T-helper 2 cell (primary cell): ENCODE data around the gene PROC.

ENCODE experiments used
- DNase-seq, 5 experiments: peaks; one replicate each; pipeline versions ENCODE4 v3.0.0 to v3.0.0-alpha.2; 2012 to 2022
- total RNA-seq, 2 donors: gene quantifications; one replicate each; lab custom pipeline; 2026; lab: John Stamatoyannopoulos, UW

Gene PROC
- total RNA-seq: 0 reads per million in 2 donors

DNA sequence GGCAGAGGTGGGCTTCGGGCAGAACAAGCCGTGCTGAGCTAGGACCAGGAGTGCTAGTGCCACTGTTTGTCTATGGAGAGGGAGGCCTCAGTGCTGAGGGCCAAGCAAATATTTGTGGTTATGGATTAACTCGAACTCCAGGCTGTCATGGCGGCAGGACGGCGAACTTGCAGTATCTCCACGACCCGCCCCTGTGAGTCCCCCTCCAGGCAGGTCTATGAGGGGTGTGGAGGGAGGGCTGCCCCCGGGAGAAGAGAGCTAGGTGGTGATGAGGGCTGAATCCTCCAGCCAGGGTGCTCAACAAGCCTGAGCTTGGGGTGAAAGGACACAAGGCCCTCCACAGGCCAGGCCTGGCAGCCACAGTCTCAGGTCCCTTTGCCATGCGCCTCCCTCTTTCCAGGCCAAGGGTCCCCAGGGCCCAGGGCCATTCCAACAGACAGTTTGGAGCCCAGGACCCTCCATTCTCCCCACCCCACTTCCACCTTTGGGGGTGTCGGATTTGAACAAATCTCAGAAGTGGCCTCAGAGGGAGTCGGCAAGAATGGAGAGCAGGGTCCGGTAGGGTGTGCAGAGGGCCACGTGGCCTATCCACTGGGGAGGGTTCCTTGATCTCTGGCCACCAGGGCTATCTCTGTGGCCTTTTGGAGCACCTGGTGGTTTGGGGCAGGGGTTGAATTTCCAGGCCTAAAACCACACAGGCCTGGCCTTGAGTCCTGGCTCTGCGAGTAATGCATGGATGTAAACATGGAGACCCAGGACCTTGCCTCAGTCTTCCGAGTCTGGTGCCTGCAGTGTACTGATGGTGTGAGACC, at the start of gene PROC:
TSS of gene PROC (plus strand) at position 128 of the 812 bp plus-strand sequence. CDS start 1,516 bp downstream, outside the sequence.
- DNase-seq: no peak

DNA sequence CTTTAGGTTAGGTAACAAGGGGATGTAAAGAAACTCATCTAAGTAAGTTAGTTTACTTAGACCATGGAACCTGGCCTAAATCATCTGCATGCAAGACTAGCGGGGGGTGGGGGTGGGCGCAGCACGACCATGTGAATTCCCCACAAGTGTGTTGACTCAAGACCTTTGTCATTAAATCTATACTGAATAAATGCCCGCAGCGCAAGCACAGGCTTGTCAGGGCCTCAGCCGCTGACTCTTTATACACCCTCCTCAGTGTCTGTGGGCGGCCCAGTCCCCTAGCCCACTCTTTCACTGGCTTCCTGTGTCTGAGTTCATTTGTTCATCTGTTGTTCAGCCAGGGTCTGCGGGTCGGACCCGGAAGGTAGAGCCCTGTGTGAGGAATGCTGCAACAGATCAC, 48.2 kb upstream of the PROC start:
- DNase-seq: no peak

GRCh38 chr2:127371037-127371436, 47.2 kb upstream of the PROC start:
- no peak for DNase-seq

GRCh38 chr2:127373362-127374083, 44.7 kb upstream of the PROC start:
- no peak for DNase-seq

DNA sequence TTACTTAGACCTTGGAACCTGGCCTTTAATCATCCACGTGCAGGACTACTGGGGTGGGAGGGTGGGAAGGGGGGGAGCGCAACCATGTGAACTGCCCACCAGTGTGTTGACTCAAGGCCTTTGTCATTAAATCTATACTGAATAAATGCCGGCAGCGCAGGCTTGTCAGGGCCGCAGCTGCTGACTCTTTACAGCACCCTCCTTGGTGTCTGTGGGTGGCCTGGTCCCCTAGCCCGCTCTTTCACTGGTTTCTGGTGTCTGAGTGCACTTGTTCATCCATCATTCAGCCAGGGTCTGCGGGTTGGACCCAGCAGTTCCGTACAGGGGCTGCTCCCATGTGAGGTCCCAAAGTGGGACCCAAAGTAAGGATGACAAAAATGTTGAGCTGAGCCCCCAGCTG, 42.0 kb upstream of the PROC start:
- no peak for DNase-seq

DNA sequence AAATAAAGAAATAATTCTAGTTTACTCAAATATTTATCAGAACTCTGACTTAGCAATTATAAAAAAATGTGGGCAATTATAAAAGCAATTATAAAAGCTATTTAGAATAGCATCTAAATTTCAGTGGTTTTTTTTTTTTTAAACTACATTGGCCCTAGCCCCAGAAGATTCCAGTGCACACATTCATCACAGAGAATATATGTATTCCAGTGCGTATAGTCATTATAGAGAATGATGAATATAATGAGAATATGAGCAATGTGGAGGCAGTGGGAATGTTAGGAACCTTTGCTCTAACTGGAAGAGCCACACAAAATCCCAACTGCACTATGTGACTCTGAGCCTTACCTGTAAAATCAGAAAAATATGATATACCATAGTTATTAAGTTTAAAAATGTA, 41.0 kb upstream of the PROC start:
- DNase-seq: no peak

DNA sequence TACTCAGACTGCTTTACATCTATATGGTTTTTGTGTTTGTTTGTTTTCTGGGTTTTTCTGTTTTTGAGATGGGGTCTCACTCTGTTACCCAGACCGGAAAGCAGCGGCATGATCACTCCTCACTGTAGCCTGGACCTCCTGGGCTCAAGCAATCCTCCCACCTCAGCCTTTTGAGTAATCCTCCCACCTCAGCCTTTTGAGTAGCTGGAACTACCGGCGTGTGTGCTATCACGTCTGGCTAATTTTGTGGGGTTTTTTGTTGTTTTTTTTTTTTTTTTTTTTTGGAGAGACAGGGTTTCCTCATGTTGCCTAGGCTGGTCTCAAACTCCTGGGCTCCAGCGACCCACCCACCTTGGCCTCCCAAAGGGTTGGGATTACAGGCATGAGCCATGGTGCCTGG, 39.5 kb upstream of the PROC start:
- DNase-seq: no peak

GRCh38 chr2:127379712-127380355, 38.4 kb upstream of the PROC start:
- no peak for DNase-seq

DNA sequence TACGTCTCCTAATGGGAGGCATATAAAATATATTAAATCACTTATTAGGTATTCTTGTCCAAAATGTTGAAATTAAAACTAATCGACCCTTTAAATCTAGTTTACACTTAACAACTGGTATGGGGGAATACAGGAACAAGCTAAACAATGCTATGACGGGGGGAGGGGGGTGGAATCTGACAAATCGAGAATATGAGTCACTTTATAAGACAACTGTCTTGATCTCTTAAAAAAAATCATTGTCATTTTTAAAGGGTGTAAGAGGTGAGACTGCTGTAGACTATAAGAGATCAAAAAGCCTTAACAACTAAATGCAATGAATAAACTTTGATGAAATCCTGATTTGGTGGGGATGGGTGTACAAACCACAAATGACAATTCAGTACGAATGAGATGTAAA, 36.5 kb upstream of the PROC start:
- DNase-seq: no peak

DNA sequence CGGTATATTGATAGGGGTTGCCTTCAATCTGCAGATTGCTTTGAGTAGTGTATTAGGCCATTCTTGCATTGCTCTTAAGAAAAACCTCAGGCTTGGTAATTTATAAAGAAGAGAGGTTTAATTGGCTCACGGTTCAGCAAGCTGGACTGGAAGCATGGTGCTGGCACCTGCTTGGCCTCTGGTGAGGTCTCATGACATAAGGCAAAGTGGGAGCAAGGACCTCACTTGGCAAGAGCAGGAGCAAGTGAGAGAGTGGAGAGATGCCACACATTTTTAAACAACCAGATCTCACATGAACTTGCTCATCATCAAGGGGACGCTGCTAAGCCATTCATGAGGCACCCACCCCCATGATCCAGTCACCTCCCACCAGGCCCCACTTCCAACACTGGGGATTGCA, 35.4 kb upstream of the PROC start:
- no peak for DNase-seq

DNA sequence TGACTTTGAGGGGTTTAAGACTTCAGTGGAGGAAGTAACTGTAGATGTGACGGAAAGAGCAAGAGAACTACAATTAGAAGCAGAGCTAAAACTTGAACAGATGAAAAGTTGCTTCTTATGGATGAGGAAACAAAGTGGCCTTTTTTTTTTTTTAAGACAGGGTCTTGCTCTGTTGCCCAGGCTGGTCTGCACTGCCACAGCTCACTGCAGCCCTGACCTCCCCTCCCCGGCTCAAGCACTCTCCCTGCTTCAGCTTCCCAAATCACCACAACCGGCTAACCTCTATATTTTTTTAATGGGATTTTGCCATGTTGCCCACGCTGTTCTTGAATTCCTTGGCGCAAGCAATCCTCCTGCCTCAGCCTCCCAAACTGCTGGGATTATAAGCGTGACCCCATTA, 33.7 kb upstream of the PROC start:
- DNase-seq: no peak

DNA sequence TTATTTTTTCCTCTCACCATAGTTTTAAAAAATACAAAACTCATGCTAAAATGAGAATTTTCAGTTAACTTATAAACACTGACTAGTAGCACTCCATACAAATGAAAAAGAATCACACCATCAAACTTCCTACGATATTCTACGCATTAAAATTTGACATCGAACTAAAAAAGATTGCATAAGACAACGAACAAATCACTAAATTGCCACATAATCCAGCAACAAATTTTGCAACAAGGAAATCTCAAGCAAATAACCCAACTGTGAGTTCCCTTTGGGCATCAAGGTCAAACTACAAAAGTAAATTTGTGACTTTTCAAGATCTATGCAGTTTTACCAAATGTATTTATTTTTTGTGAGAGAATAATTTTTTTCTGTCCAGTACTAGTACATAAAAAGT, 32.0 kb upstream of the PROC start:
- no peak for DNase-seq

GRCh38 chr2:127386764-127387654, 31.2 kb upstream of the PROC start:
- DNase-seq: peak; percentile 54 to 97 (median 76)

- DNase-seq: peak; percentile 84 to 98 (median 96)
Observed at GRCh38 chr2:127387655-127388422, 30.4 kb upstream of the PROC start, which contains the start of gene MAP3K2. Gene MAP3K2 (minus strand): TSS chr2:127387975. CDS start chr2:127343129, 44,846 bp downstream.

DNA sequence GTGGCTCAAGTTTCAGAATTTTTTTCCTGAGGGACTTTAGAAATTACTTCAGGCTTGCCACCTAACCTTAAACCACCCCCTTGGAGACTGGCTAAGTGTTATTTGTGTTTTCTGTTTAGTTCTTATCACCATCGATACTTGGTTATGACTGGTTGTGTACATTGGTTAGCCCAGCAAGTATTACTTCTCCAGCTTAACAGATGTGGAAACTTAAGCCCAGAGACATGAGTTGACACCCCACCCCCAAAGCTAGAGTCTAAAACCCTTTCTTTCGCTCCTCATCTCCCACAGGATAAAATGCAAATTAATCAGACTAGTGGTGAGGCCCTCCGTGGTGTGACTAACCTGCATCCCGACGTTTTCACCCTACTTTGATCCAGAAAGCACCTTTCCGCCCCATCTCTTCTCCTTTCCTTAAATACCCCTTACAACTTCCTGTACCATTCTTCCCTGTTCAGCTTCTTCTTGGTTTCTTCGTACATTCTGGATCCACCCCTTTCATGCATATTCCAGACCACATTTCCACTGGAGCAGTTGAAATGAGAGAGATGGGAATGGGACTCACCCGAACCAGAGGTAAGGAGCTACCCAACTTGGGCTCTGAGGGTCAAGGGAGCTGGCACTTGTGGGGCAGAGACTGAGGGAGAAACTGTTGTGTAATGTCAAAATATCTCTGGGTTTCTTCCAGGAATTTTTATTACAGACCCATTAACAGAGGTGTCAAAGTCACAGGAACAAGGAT, 29.6 kb upstream of the PROC start:
- DNase-seq: peak in 1 of 5 experiments; percentile 84

- DNase-seq: peak in 1 of 5 experiments; percentile 75
Observed at GRCh38 chr2:127389778-127390435, 28.3 kb upstream of the PROC start.

DNA sequence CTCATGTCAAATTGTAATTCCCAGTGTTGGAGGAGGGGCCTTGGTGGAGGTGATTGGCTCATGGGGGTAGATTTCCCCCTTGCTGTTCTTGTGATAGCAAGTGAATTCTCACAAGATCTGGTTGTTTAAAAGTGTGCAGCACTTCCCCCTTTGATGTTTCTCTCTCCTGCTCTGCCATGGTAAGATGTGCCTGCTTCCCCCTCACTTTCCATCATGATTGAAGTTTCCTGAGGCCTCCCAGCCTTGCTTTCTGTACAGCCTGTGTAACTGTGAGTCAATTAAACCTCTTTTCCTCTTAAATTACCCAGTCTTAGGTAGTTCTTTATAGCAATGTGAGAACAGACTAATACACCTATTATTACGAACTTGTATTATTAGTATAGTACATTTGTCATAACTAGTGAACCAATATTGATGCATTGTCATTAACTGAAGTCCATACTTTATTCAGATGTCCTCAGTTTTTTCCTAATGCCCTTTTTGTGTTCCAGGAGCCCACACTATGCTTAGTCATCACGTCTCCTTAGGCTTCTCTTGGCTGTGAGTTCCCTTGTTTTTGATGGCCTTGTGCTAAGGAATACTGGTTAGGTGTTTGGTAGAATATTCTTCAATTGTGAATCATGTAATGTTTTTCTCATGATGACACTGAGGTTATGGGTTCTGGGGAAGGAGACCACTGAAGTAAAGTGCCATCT, 25.9 kb upstream of the PROC start:
- no peak for DNase-seq

GRCh38 chr2:127392828-127393578, 25.2 kb upstream of the PROC start:
- no peak for DNase-seq

DNA sequence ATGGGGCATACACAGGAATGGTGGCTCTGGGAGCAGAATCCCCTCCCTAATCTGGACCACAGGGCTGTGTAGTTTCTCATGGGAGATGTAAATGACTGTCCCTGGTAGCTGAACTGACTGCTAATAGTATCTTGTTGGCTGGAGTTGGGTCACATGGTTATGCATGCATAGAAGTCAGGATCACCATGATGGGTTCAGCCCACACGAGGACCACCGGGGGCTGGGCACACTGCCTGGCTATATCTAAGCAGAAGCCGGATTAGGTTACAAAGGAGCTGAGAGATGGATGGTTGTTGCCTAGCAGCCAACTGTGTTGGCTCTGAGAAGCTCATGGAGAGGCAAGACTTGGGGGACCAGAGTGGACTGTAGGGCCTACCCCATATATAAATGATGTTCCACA, 23.7 kb upstream of the PROC start:
- DNase-seq: no peak
